Raji (cell line): ENCODE results near the gene EFEMP1.

ENCODE experiments used
- POLR2A ChIP-seq: IDR thresholded peaks from 2 replicates; pipeline ENCODE4 v1.6.1; 2011; ENCODE audit warnings: low read depth, low read length, control low read depth; ENCODE audit not compliant: insufficient read depth

Gene EFEMP1

GRCh38 chr2:55843096-55843993, 80.2 kb downstream of the EFEMP1 start:
- no peak for TF ChIP-seq POLR2A

GRCh38 chr2:55842046-55842445, 81.5 kb downstream of the EFEMP1 start:
- TF ChIP-seq POLR2A = no peak

- no peak for TF ChIP-seq POLR2A
Observed at GRCh38 chr2:55840460-55840859, 83.1 kb downstream of the EFEMP1 start.

GRCh38 chr2:55839182-55839819, 84.3 kb downstream of the EFEMP1 start:
- no peak for TF ChIP-seq POLR2A

GRCh38 chr2:55838653-55839052, 84.9 kb downstream of the EFEMP1 start:
- TF ChIP-seq POLR2A = no peak

DNA sequence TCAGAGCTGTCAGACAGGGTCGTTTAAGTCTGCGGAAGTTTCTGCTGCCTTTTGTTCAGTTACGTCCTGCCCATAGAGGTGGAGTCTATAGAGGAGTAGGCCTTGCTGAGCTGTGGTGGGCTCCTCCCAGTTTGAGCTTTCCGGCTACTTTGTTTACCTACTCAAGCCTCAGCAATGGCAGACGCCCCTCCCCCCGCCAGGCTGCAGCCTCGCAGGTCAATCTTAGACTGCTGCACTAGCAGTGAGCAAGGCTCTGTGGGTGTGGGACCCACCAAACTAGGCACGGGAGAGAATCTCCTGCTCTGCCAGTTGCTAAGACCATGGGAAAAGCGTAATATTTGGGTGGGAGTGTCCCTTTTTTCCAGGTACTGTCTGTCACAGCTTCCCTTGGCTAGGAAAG, 86.5 kb downstream of the EFEMP1 start:
- TF ChIP-seq POLR2A = no peak

DNA sequence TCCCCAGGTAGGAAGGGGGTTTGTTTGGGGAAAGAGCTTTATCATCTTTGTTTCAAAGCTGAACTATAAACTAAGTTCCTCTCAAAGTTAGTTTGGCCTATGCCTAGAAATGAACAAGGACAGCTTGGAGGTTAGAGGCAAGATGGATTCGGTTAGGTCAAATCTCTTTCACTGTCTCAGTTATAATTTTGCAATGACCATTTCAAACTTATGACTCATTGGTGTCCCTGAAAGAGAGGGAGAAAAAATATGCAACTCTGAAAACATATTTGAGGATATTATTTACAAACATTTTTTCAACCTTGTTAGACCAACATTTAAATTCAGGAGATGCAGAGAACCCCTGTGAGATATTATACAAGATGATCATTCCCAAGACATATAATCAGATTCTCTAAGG, 95.7 kb downstream of the EFEMP1 start:
- TF ChIP-seq POLR2A = no peak

- TF ChIP-seq POLR2A = no peak
Observed at GRCh38 chr2:55826246-55826645, 97.3 kb downstream of the EFEMP1 start.

DNA sequence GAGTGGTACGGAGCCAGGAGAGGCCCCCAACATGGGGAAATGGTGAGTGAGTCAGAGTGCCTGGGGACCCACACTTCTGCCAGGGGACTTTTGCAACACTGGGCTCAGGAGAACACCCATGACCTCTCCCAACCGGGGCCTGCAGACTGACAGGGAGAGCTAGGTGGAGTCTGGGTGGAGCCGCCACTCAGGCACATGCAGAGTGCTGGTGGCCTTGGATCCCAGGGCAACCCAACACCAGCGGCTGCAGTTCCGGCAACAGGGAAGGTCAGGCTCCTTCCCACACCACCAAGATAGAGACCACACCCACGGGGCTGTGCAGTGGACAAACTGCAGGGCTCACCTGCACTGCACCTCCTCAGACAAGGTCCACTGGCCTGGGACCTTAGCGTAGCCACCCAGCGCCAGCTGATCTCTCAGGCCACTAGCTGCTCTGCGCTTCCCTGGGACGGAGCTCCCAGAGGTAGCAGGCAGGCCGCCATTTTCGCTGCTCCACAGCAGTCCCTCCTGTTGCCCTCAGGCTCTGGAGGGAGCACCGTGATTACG, 99.0 kb downstream of the EFEMP1 start:
- TF ChIP-seq POLR2A = no peak
